ENCODE data around the gene RBMY1F.
"Not testable (repeated sequence)": the region's sequence is repeated elsewhere in the genome, so short reads cannot be mapped to it uniquely, and the experiment has no call there.

RBMY1F gene

DNA sequence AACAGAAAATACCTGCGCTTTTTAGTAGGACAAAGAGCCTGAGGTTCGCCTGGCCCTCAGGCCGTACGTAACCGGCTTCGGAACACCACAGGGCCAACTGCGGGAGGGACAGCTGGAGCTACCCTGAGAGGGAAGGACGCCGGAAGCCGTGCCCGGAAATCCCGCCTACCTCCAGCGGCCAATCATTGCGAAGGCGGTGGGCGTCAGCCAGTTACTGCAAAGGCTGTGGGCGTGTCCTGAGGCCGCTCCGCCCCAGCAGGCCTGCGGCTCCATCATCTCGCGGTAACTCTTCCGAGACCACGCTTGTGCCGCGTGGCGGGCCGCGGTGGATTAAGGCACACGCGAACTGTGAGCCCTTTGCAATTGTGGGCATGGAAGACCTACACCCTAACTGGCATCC is at the start of gene RBMY1F:
RBMY1F (minus strand) TSS at position 101 of the 400 bp plus-strand sequence. CDS start 1,954 bp downstream, outside the sequence.
- in situ Hi-C loops (cut with MboI; ENCODE audit: low pct_unique_long_range_greater_than_20kb, low sequenced_read_pairs, unreplicated experiment); DNase-seq (ENCODE audit: low spot score): not testable (repeated sequence)

DNA sequence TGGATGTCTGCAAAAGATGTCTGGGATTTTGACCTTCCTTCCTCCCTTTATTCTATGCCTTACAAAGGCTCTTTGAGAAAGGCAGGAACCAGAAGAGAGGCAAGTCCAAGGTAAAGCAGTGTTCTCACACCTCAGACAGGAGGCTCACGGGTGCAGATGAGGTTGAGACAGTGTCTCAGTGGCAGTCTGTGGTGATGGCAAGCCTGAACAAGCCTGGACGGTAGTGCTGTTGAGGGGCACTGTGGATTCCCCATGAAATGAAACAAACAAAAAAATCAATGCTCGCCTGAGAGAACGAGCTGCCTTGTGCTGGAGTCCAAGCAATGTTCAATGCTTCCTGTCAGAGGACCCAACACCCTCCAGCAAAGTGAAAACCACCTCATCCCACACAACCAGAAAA is 31.6 kb downstream of the RBMY1F start:
- in situ Hi-C loops (cut with MboI; ENCODE audit: low pct_unique_long_range_greater_than_20kb, low sequenced_read_pairs, unreplicated experiment): not testable (repeated sequence)

DNA sequence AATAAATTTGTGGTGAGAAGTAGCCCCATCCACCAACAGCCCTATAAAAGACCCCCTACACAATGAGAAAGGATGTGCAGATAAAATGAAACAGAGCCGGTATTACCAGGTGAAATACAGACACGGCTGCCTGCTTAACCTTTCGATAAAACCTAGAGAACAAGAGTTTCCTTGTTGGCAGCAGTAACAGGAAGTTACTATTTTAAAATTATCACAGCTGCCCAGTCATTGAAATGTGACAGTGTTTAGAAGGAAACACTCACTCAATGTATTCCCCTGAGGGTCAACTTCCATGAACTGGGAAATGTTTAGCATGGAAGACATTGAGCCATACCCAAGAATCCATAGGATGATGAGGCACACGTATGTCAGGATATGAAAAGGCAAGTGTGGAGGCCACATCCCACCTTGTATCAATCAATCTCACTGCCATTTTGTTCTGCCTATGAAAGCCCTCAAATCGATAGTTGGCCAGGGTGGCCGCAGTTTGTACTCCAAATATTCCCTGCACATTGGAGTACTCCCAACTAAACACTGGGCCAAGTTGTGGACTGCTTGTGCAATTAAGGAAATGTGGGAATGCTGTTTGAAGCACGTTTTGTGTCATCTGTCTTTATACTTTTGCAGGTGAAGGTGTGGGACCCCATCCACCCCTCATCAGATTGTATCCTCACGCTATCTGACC is 41.6 kb downstream of the RBMY1F start:
- in situ Hi-C loops (cut with MboI; ENCODE audit: low pct_unique_long_range_greater_than_20kb, low sequenced_read_pairs, unreplicated experiment): not testable (repeated sequence)

More for the DNA sequence above, 31.6 kb downstream of the RBMY1F start:
- not testable (repeated sequence) for DNase-seq (ENCODE audit: low spot score)

DNA sequence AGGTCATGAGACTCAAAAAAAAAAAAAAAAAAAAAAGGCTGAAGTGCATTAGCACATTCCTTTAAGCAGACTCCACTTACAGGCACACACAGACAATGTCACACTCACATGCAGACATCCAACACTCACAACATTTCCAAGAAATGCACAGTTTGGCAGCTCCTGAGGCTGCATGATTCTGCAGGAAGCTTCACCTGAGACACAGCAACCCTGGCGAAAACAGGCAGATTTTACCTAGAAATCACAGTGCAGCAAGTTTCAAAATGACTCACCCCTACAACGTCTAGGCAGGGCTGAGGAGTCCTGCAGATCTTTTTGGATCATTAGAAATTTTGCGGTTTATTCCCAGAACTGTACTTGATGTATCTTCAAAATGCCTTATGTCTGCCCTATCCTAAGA is 48.0 kb downstream of the RBMY1F start:
- in situ Hi-C loops (cut with MboI; ENCODE audit: low pct_unique_long_range_greater_than_20kb, low sequenced_read_pairs, unreplicated experiment): not testable (repeated sequence)

More for the DNA sequence above, 41.6 kb downstream of the RBMY1F start:
- not testable (repeated sequence) for DNase-seq (ENCODE audit: low spot score)

DNA sequence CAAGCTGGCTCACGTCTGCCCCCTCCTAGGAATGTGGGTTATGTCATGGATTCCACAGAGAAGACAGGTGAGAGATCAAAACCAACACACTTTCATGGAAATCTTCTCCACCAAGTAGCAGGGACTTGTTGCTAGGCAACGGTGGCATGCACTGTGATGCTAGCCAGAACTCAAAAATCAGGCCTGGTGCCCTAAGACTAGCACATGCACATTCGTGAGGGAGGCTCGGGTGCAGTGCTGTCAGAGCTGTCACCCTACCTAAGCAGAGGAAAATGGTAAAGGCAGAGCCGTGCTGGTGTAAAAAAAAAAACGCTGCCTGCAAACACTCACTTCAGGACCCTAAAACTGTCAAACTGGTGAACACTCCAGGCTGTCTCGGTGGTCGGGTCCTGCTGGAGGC is 52.2 kb downstream of the RBMY1F start:
- in situ Hi-C loops (cut with MboI; ENCODE audit: low pct_unique_long_range_greater_than_20kb, low sequenced_read_pairs, unreplicated experiment): not testable (repeated sequence)

More for the DNA sequence above, 48.0 kb downstream of the RBMY1F start:
- DNase-seq (ENCODE audit: low spot score): not testable (repeated sequence)

More for the DNA sequence above, 52.2 kb downstream of the RBMY1F start:
- DNase-seq (ENCODE audit: low spot score): not testable (repeated sequence)

Data from GM13977 (cell line).